Bronchial epithelial cell (primary cell): ENCODE data around the gene RIPPLY3. TPM values are rescaled to one million over a fixed set of nuclear protein-coding genes. Genes with fewer than 3 reads are reported as not detected.
A peak's percentile ranks its signal among the peaks of the same experiment; 100 is the strongest.
"Not testable (repeated sequence)": the region's sequence is repeated elsewhere in the genome, so short reads cannot be mapped to it uniquely, and the experiment has no call there.

Source experiments
- DNase-seq: peaks from one replicate; pipeline ENCODE4 v3.0.0-alpha.2; 2010; ENCODE audit warnings: low read depth
- FAIRE-seq: peaks from 2 replicates; lab custom pipeline; 2011; peaks lifted over from hg19 to GRCh38; lab: Jason Lieb, UNC
- H3K27me3 ChIP-seq: 2 replicates; pipeline ENCODE4 v1.5.1; 2011; ENCODE audit warnings: low read length; ENCODE audit not compliant: control insufficient read depth, insufficient read depth
- H3K36me3 ChIP-seq: 2 replicates; pipeline ENCODE4 v1.5.1; 2011; ENCODE audit warnings: low read length; ENCODE audit not compliant: control insufficient read depth, insufficient read depth
- H3K4me3 ChIP-seq: 2 replicates; pipeline ENCODE4 v1.5.1; 2011; ENCODE audit warnings: mild to moderate bottlenecking, low read depth, low read length, control low read depth
- CTCF ChIP-seq: IDR thresholded peaks from 2 replicates; pipeline ENCODE4 v1.5.1; 2011; ENCODE audit warnings: mild to moderate bottlenecking, moderate library complexity, low read length, control low read depth, inconsistent platforms; ENCODE audit not compliant: insufficient read depth, severe bottlenecking
- total RNA-seq: library from RNA; depleted of rRNA; stranded (reverse); fragments of >200 nt; gene quantifications from 2 replicates; pipeline ENCODE4 v1.2.1, GENCODE V29; 2014

Gene RIPPLY3
- total RNA-seq, 1 donor from 2014 or later: under 0.01 TPM

- Histone ChIP-seq H3K4me3 (no peak overlapping the region), H3K27me3 (no peaks in the 10 kb centered on the region), H3K36me3 (no peaks in the 10 kb centered on the region)
- FAIRE-seq (no peak), DNase-seq (no peak)
- TF ChIP-seq CTCF: no peak
These were observed 24.4 kb downstream of the RIPPLY3 start for GRCh38 chr21:37030864-37031263.

GRCh38 chr21:37032293-37032692 lies 25.8 kb downstream of the RIPPLY3 start:
- no peak for FAIRE-seq
- TF ChIP-seq CTCF: no peak

GRCh38 chr21:37032877-37033471 lies 26.5 kb downstream of the RIPPLY3 start:
- FAIRE-seq (no peak), DNase-seq (peak; percentile 78)
- TF ChIP-seq CTCF: no peak
- H3K4me3 ChIP-seq: no peak overlapping the region
- H3K36me3 ChIP-seq: no peaks in the 10 kb centered on the region
- H3K27me3 ChIP-seq: no peaks in the 10 kb centered on the region

More at GRCh38 chr21:37032293-37032692, 25.8 kb downstream of the RIPPLY3 start:
- Histone ChIP-seq H3K4me3 (no peak overlapping the region), H3K36me3 (no peaks in the 10 kb centered on the region), H3K27me3 (no peaks in the 10 kb centered on the region)
- DNase-seq: no peak

DNA sequence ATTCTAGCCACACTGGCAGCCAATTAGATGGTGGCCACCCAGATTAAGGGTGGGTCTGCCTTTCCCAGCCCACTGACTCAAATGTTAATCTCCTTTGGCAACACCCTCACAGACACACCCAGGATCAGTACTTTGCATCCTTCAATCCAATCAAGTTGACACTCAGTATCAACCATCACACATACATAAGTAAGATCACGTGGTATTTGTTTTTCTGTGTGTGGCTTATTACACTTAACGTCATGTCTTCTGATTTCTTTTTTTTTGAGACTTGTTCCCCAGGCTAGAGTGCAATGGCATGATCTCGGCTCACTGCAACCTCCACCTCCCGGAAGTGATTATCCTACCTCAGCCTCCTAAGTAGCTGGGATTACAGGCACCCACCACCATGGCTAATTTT lies 27.9 kb downstream of the RIPPLY3 start:
- not testable (repeated sequence) for H3K27me3 ChIP-seq, H3K36me3 ChIP-seq, H3K4me3 ChIP-seq, DNase-seq, FAIRE-seq

- no peaks in the 10 kb centered on the region for H3K27me3 ChIP-seq
- FAIRE-seq (no peak), DNase-seq (no peak)
- TF ChIP-seq CTCF: no peak
- H3K4me3 ChIP-seq: no peak overlapping the region
- no peaks in the 10 kb centered on the region for H3K36me3 ChIP-seq
These were observed 29.7 kb downstream of the RIPPLY3 start for GRCh38 chr21:37036177-37036576.

DNA sequence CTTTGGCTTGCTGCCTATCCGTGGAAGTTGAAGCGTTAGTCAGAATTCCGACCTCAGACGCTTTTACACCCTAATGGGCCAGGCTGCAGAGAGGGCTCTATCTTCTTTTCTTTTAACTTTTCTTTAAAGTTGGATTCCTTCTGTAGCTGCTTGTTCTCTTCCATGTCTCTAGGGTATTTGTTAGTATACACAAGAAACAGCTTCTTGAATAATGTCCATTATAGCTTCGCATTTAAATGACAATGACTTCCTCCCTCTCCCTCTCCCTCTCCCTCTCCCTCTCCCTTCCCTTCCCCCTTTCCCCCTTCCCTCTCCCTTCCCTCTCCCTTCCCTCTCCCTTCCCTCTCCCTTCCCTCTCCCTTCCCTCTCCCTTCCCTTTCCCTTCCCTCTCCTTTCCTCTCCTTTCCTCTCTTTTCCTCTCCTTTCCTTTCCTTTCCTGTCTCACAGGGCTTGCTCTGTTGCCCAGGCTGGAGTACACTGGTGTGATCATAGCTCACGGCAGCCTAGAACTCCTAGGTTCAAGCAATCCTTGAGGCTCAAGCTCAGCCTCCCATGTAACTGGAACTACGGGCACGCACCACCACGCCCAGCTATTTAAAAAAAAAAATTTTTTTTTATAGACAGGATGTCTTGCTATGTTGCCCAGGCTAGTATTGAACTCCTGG lies 33.0 kb downstream of the RIPPLY3 start:
- FAIRE-seq: no peak

More for the DNA sequence above, 33.0 kb downstream of the RIPPLY3 start:
- no peaks in the 10 kb centered on the region for H3K27me3 ChIP-seq
- no peak for TF ChIP-seq CTCF
- no peak overlapping the region for H3K4me3 ChIP-seq
- no peaks in the 10 kb centered on the region for H3K36me3 ChIP-seq
- DNase-seq: no peak
